D721Med (cell line): ENCODE results near the gene BTRC.

Experiments
- DNase-seq: peaks from one replicate; pipeline ENCODE4 v3.0.0; 2011; ENCODE audit warnings: low spot score; ENCODE audit not compliant: insufficient read length
- FAIRE-seq: peaks from 2 replicates; lab custom pipeline; 2011; peaks lifted over from hg19 to GRCh38; lab: Jason Lieb, UNC
- TF ChIP-seq, protein P1 (sequence below): IDR thresholded peaks from 2 replicates; pipeline ENCODE4 v1.5.1; 2012; ENCODE audit warnings: mild to moderate bottlenecking, control low read depth; ENCODE audit not compliant: insufficient read depth; ENCODE audit errors: missing control alignments

Gene BTRC

DNA sequence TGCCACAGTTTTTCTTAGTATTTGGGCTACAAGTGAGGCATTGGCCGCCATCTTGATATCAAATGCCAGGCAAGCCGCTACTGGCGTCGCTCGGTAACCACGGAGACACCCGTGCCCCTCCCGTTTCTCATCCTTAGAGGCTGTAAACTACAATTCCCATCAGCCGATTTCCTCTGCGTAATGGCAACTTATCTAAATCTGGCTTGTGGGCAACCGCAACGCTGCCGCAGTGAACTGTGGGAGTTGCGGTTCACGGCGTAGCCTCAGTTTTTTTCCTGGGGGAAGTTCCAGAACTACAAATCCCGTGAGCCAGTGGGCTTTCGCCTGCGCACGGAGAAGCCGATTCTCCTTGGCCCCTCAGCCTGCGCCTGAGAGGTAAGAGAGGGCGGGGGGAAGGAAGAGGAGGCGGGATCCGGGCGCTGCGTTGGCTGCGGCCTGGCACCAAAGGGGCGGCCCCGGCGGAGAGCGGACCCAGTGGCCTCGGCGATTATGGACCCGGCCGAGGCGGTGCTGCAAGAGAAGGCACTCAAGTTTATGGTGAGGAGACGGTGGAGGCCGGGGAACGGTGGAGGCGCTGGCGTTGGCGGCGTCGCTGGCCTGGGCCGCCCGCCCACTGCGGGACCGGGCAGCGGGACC, at the start of gene BTRC:
Gene BTRC, plus strand, starts transcription at position 474 of the 636 bp plus-strand sequence. Its CDS starts 16 bp downstream, at position 490.
- TF ChIP-seq, protein P1, sequence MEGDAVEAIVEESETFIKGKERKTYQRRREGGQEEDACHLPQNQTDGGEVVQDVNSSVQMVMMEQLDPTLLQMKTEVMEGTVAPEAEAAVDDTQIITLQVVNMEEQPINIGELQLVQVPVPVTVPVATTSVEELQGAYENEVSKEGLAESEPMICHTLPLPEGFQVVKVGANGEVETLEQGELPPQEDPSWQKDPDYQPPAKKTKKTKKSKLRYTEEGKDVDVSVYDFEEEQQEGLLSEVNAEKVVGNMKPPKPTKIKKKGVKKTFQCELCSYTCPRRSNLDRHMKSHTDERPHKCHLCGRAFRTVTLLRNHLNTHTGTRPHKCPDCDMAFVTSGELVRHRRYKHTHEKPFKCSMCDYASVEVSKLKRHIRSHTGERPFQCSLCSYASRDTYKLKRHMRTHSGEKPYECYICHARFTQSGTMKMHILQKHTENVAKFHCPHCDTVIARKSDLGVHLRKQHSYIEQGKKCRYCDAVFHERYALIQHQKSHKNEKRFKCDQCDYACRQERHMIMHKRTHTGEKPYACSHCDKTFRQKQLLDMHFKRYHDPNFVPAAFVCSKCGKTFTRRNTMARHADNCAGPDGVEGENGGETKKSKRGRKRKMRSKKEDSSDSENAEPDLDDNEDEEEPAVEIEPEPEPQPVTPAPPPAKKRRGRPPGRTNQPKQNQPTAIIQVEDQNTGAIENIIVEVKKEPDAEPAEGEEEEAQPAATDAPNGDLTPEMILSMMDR = no peak
- FAIRE-seq (peak; percentile 90), DNase-seq (peak; percentile 53)

DNA sequence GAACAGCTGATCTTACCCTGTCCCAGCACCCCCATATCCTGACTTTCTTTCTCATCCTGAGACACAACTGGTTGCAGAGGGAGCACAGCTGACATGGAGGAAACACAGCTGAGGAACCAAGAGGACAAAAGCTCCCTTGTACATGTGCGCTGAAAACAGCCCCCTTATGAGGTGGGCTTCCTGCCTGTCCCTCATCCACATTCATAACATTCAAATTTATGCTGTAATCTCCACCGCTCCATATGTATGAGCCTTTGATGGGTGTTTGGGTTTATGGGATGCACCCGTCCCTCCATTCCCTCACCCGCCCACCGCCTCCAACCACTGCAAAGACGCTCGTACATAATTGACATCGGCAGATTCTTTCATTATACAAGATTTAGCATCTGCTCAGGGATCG, 49.6 kb upstream of the BTRC start:
- FAIRE-seq = no peak

DNA sequence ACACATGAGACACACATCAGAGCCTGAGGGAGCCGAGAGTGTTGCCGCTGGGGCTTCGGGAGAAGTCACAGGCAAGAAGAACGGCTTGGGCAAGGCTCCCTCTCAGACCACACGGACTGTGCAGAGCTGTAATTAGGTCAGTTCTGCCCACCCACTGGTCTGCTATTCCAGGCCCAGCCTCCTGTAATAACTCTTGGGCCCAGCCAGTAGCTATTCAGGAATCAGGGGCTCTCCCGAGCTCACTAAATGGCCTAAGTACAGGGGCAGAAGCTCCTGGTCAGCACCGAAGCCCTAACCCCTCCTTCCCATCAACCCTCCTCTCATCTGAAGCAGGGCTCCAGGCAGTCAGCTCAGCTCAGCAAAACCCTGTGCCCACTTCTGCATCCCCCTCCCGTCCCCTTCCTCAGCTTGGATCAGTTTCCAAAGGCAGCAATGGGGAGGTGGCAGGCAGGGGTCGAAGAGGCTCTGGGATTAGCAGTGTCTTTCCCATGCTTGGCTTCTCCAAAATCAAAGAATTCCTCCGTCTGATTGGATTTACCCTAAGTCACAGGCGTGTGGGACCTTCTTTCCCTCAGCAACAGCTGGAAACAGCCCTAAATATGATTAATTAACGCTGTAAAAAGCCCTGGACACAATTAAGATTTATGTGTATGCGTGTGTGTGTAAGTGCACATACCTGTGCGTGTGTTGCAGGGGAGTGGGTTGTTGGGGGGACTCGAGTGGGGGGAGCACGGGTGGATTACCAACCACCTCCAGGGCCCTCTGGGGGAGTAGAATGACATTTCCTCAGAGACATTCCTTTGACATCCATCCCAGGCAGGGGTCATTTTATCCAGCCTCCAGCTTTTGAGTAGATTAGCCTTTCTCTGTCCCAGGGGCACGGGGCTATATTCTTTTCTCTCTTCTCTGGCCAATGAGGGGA, 48.4 kb upstream of the BTRC start:
- TF ChIP-seq, protein P1 = no peak
- no peak for FAIRE-seq

More for the DNA sequence above, 49.6 kb upstream of the BTRC start:
- no peak for DNase-seq
- TF ChIP-seq, protein P1 = no peak

DNA sequence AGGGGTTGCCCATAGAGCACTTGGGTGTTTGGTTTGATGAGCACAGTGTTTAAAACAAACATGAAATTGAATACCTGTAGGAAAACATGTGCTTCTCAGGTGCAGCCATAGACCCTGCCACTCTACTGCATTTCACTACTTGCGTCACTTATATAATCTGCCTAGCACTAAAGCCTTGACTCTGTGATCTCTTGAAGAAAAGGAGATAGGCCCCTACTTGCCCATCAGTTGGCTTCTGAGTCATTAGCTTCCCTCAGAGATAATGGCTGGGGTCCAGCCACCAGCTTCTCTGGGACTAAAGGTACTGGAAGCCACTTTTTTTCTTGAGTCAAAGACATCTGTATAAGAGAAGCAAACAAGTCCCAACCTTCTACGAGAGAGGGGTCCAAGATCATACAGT, 45.9 kb upstream of the BTRC start:
- TF ChIP-seq, protein P1 = no peak
- no peak for FAIRE-seq
- no peak for DNase-seq

More for the DNA sequence above, 48.4 kb upstream of the BTRC start:
- DNase-seq = no peak

DNA sequence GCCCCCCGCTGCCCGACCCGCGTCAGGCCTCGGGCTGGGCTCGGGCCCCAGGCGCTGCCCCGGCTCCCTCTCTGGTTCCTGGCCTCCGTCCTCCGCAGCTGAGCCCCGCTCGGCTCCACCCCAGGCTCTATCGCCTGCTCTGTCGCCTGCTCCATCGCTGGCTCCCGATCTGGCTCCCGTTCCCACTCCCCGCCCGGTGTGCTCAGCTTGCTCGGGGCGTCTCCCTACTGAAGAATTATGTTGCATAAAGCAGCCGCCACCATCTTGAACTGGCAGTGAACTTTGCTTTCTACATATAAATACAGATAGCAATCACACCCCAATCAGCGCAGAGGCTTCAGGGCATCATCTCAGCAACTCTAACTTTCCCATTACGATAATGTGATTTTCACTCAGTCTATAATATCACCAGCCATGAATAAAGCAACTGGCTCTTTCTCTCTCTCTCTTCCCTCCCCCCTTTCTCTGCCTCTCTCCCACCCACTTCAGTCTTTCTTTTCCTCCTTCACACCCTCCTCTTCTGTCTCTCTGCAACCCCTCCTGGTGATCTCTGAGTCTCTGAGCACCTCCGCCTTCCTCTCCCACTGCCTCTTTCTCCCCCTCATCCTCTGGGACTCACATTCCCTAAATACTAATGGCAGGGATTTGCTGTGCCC, 43.3 kb upstream of the BTRC start:
- DNase-seq = no peak
- no peak for FAIRE-seq
- TF ChIP-seq, protein P1 = no peak

DNA sequence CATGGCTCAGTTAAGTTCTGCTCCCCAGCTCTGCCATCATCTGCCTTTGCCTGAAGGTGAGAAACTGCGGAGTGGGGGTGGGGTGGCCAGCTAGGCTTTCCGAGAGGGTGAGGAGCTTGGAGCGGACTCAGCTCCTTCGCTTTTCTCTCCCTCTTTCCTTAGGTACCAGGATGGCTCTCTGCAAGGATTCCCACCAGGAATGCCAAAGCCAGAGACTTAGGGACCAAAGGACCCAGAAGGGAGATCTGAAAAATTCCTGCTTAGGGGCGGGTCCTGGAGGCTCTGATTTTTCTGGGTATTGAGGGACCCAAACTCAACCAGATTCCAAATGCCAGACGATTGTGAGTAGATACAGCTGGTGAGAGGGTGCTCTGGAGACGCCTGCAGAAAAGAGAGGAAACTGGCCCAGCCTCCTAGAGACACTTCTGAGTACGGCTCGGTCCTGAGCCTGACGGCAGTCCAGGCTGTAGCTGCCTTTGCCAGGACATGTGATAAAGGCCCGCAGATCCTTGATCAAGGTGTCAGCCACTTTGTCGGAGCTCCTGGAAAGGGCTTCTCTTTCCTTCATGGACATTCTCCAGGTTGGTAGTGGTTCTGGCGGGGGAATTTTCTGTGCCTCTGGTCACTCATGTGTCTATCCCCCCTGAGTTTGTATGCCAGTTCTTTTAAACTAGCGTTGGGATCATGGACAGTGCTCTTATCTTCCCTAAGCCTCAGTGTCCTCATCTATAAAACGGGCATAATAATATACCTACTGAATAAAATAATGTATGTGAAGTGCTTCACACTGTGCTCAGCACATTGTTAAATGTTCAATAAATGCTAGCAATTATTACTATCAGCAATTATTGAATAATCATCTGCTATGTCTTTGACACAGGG, 42.5 kb upstream of the BTRC start:
- FAIRE-seq (no peak), DNase-seq (no peak)
- TF ChIP-seq, protein P1 = no peak
